HUES6 (cell line): ENCODE measurements around the gene NDRG2.

ENCODE experiments used
- H3K27ac ChIP-seq: 2 replicates; pipeline ENCODE4 v1.7.0; 2013; ENCODE audit warnings: low read depth, mild to moderate bottlenecking, low read length, inconsistent platforms
- H3K27me3 ChIP-seq: 2 replicates; pipeline ENCODE4 v1.6.1; 2013; ENCODE audit warnings: low read length; ENCODE audit not compliant: control insufficient read depth, insufficient read depth
- H3K36me3 ChIP-seq: 2 replicates; pipeline ENCODE4 v1.6.1; 2013; ENCODE audit warnings: low read length; ENCODE audit not compliant: control insufficient read depth, insufficient read depth
- H3K4me1 ChIP-seq: 2 replicates; pipeline ENCODE4 v1.6.1; 2013; ENCODE audit warnings: low read length; ENCODE audit not compliant: control insufficient read depth, insufficient read depth
- H3K4me3 ChIP-seq: 2 replicates; pipeline ENCODE4 v1.5.1; 2013; ENCODE audit warnings: low read depth, low read length
- H3K9ac ChIP-seq: one replicate; pipeline ENCODE4 v1.6.1; 2013; ENCODE audit warnings: mild to moderate bottlenecking, low read length
- H3K9me3 ChIP-seq: 2 replicates; pipeline ENCODE4 v1.6.1; 2013; ENCODE audit warnings: low read depth, low read length; ENCODE audit not compliant: control insufficient read depth, insufficient read depth

Gene NDRG2

DNA sequence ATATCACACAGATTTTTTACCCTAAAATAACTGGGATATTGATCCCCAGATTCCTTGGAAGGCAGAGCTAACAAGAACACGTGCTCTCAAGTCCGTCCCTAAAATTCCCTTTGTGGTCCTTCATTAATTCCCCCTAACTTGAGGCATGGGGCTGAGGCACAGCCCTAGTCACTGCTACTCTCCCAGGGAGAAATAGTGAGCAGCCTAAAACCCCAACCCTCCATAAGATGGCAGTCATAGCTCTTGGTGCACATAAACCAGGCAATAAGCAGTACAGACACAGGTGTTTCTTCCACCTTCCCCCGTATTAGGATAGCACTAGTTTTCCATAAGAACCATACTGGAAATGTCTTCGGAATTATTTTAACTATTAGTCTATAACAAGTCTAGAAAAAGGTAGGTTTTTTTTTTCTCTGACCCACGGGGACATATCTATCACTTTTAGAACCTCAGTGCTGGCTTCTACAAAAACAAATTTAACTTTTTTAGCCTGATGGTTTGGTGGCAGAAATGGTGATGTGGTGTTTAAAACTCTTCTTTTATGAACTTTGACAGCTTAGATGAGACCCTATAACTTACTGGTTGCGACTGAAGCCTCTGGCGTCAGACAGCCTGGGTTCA, 42.1 kb upstream of the NDRG2 start:
- Histone ChIP-seq H3K27ac (no peak overlapping the region), H3K9ac (no peak overlapping the region), H3K36me3 (no peaks in the 10 kb centered on the region), H3K4me1 (peaks cover 10% of the 10 kb centered on the region), H3K9me3 (no peaks in the 10 kb centered on the region), H3K27me3 (peaks cover 18% of the 10 kb centered on the region), H3K4me3 (no peak overlapping the region)

DNA sequence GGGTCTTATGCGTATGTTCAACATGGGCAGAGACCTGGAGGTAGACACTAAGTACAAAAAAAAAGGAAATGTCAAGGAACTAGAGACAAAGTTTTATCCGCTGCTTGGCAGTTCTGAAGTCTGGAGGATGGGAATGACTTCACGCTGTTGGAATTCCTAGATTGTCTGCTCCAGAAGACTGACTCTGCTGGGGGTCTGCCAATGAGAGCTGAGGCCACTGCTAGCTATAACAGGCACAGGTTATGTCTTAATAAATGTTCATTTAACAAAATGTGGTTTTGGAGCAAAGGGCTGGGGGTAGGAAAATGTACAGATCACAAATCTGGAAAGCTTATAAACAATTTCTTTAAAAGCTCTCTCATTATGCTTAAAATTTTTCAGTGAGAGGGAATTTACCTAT, 38.6 kb upstream of the NDRG2 start:
- H3K4me1 ChIP-seq, result peaks cover 7% of the 10 kb centered on the region; the same call in 1 of the 2 replicates
- no peaks in the 10 kb centered on the region for H3K36me3 ChIP-seq
- no peak overlapping the region for H3K9ac ChIP-seq
- H3K27ac ChIP-seq, result no peak overlapping the region
- H3K4me3 ChIP-seq, result no peak overlapping the region
- peaks cover 11% of the 10 kb centered on the region for H3K27me3 ChIP-seq
- no peaks in the 10 kb centered on the region for H3K9me3 ChIP-seq

DNA sequence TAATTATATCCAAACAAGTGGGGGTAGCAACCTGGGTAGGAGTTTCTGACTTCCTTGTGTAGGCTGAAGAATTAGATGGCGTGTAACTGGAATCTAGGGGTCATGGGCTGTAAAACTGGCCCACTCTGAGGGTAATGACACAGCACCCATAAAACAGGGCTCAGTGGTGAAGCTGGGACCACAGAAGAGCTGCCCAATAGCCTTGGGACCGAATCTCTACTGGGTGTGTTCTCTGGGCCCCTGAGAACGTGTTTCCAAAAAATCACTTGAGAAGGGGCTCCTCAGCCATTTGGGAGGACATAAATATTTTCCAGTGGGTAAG, 36.4 kb upstream of the NDRG2 start:
- Histone ChIP-seq H3K36me3 (no peaks in the 10 kb centered on the region), H3K4me1 (peaks cover 7% of the 10 kb centered on the region; the same call in 1 of the 2 replicates), H3K9me3 (no peaks in the 10 kb centered on the region)

DNA sequence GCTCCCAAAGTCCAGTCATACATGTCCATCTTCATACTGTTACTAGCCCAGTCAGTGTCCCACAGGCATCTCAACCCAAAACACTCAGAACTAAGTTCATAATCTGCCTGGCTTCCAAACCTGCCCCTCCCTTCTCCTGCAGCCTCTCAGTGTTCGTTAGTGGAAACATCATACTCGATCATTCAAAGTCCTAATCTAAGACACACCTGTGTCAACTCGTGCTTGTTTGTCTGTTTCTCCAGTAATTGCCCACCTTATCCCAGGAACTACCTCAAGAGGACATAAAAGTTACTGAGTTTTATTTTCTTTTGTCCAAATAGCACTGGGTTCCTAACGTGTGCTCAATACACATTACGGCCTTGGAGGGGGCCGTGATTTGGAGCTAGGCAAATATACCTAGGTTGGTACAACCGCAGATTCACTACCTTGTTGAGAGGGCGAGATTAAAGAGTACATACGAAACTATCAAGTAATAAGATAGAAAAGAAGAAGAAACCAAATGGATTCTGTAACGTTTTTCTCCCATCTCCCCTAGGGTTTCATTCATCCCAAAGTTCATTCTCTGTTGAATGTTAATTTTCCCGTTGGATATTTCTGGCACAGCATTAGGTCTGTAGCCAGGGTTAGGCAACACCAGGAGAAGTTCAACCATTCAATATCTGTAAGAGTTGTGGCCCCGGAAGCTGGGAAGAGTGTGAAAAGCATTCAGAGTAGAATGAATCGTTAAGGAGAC, 35.9 kb upstream of the NDRG2 start:
- no peaks in the 10 kb centered on the region for H3K36me3 ChIP-seq
- H3K9ac ChIP-seq, result no peak overlapping the region
- H3K9me3 ChIP-seq, result no peaks in the 10 kb centered on the region
- peaks cover 8% of the 10 kb centered on the region for H3K4me1 ChIP-seq
- H3K27ac ChIP-seq, result no peak overlapping the region
- no peaks in the 10 kb centered on the region for H3K27me3 ChIP-seq
- H3K4me3 ChIP-seq, result no peak overlapping the region

More for the DNA sequence above, 36.4 kb upstream of the NDRG2 start:
- H3K27ac ChIP-seq, result no peak overlapping the region
- no peaks in the 10 kb centered on the region for H3K27me3 ChIP-seq
- H3K9ac ChIP-seq, result no peak overlapping the region
- no peak overlapping the region for H3K4me3 ChIP-seq

- Histone ChIP-seq H3K9me3 (no peaks in the 10 kb centered on the region), H3K4me3 (no peak overlapping the region), H3K36me3 (no peaks in the 10 kb centered on the region), H3K4me1 (peaks cover 13% of the 10 kb centered on the region), H3K9ac (no peak overlapping the region), H3K27me3 (no peaks in the 10 kb centered on the region), H3K27ac (no peak overlapping the region)
These were observed 35.2 kb upstream of the NDRG2 start for GRCh38 chr14:21059842-21060613.

DNA sequence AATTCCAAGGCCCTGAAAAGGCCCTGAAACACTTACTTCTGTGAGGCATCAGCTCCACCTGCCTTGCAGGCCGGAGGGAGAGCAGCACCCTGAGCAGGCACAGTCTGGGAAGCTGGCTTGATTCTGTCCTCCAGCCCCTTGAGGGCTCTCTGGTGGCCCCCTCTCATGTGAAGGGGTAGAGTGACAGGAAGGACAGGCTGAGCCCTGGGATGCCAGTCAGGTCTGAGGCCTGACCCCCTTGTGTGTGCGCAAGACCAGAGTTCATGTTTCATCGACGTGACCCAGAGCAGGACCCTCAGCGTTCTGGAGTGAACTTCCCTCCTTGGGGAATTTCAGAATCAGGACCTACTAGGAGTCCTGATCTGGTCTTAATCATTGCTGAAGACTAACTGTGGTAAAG, 34.0 kb upstream of the NDRG2 start:
- Histone ChIP-seq H3K4me1 (peaks cover 13% of the 10 kb centered on the region), H3K36me3 (no peaks in the 10 kb centered on the region), H3K9me3 (no peaks in the 10 kb centered on the region), H3K9ac (no peak overlapping the region), H3K4me3 (no peak overlapping the region), H3K27ac (no peak overlapping the region), H3K27me3 (no peaks in the 10 kb centered on the region)

DNA sequence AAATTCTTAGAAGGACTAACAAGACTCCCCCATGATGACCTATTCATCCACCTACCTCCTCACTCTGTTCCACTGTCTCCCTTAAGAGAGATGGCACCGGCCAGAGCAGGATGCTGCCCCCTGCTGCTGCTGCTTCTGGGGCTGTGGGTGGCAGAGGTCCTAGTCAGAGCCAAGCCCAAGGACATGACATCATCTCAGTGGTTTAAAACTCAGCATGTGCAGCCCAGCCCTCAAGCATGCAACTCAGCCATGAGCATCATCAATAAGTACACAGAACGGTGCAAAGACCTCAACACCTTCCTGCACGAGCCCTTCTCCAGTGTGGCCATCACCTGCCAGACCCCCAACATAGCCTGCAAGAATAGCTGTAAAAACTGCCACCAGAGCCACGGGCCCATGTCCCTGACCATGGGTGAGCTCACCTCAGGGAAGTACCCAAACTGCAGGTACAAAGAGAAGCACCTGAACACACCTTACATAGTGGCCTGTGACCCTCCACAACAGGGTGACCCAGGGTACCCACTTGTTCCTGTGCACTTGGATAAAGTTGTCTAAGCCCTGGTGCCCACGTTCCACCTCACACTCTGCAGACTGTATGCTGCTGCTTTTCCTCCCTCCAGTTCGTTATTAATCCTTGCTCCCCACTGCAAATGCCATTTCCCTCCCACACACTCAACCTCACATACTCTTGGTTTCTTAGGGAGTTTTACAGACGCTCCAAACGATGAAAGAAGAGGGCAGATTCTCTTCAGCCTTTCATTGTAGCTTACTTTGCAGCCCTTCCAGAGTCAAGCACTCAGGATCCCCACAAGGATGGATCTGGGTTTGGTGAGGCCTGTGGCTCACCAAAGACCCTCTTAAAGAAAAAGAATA, 33.2 kb upstream of the NDRG2 start, which contains the start of gene RNASE8:
Gene RNASE8 (plus strand): TSS at position 20 of the 873 bp plus-strand sequence. CDS start 71 bp downstream, at position 91.
- H3K4me1 ChIP-seq, result peaks cover 7% of the 10 kb centered on the region
- no peak within 1 kb of the TSS for H3K9ac ChIP-seq
- H3K36me3 ChIP-seq, result no peaks in the 10 kb centered on the region
- no peak within 1 kb of the TSS for H3K27ac ChIP-seq
- H3K4me3 ChIP-seq, result no peak within 1 kb of the TSS
- no peaks in the 10 kb centered on the region for H3K9me3 ChIP-seq
- H3K27me3 ChIP-seq, result no peaks in the 10 kb centered on the region

DNA sequence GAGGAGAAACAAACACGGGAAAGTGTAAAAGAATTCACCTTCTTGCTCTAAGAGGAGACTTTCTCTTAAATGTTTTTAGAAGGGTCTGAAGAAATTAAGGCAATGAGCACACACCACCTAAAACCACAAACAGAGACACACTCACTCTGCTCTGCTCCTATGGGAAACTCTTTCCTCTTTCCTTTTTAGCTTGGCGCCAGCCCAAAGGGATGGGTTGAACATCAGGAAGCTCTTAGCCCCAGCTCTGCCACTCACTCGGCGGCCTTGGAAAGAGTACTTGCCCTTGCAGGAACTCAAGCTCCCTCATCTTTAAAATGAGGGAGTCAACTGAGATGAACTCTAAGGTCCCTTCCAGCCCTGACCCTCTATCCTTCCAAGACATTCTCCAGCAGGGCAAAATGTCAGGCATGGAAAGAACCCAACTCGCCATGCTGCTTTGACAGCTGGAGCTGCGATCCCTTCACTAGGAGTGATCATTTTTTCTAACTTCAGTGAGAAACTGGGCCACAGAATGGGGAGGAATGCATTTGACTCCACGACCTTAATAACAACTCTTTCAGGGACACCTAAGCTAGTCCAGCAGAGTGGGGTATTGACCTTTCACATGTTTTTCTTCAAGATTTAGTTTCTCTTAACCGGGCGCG, 31.8 kb upstream of the NDRG2 start:
- H3K36me3 ChIP-seq, result no peaks in the 10 kb centered on the region
- peaks cover 6% of the 10 kb centered on the region for H3K4me1 ChIP-seq
- no peaks in the 10 kb centered on the region for H3K27me3 ChIP-seq
- no peak overlapping the region for H3K27ac ChIP-seq
- no peak overlapping the region for H3K4me3 ChIP-seq
- no peak overlapping the region for H3K9ac ChIP-seq
- H3K9me3 ChIP-seq, result no peaks in the 10 kb centered on the region

- Histone ChIP-seq H3K27ac (no peak overlapping the region), H3K9me3 (no peaks in the 10 kb centered on the region), H3K4me1 (peaks cover 6% of the 10 kb centered on the region), H3K4me3 (no peak overlapping the region), H3K36me3 (no peaks in the 10 kb centered on the region), H3K9ac (no peak overlapping the region), H3K27me3 (no peaks in the 10 kb centered on the region)
These were observed 30.7 kb upstream of the NDRG2 start for GRCh38 chr14:21055432-21056117.

DNA sequence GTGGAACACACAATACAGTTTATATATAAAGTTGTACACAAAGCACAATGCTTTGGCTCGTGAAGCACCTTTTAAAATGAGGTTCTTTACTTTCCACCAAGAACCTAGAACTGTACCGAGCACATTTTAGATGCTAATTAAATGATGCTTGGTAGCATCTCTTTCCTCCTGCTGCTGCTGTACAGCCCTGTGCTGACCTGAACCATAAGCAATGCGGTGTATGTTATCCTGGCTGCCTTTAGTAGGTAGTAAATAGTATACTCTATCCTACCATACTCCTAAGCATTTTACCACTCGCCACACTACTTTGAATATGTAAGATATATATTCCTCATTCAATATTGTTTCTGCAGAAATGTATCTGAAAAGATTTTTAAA, 29.9 kb upstream of the NDRG2 start:
- Histone ChIP-seq H3K36me3 (no peaks in the 10 kb centered on the region), H3K9me3 (no peaks in the 10 kb centered on the region), H3K27me3 (no peaks in the 10 kb centered on the region), H3K4me3 (no peak overlapping the region), H3K27ac (no peak overlapping the region), H3K4me1 (peaks cover 6% of the 10 kb centered on the region), H3K9ac (no peak overlapping the region)
